ENCODE data around the gene RPL10A. TPM values are rescaled to one million over a fixed set of nuclear protein-coding genes. Genes with fewer than 3 reads are reported as not detected.

RPL10A gene
- total and polyA plus RNA-seq, 2 of the 13 experiments (the other 11 are each of a cell fraction or from before 2014, with no cell fraction given) = 1,854 to 2,726 TPM

- no peak for TF ChIP-seq ZNF326 (CRISPR knock-in tag; IDR thresholded peaks at IDR 0.05; ENCODE audit: borderline replicate concordance)
- TF ChIP-seq ZIK1 (CRISPR knock-in tag; IDR thresholded peaks at IDR 0.05; ENCODE audit: borderline replicate concordance, low read depth) = no peak
- TF ChIP-seq ZBTB14 (CRISPR knock-in tag; IDR thresholded peaks at IDR 0.05) = no peak
- no peak for TF ChIP-seq ARNT (IDR thresholded peaks at IDR 0.05)
Observed at GRCh38 chr6:35477028-35477427, 8.8 kb downstream of the RPL10A start (continued).

GRCh38 chr6:35477551-35478179 lies 9.5 kb downstream of the RPL10A start:
- FAIRE-seq (peak; percentile 60), DNase-seq (ENCODE audit: low spot score) (no peak), ATAC-seq (no peak)
- H3K9me3 ChIP-seq (ENCODE audit: low read length) = no peaks in the 10 kb centered on the region
- WGBS (ENCODE audit: low lambda C conversion rate) = 96% methylated on average over 5 of the region's 5 CpGs
- H3K27ac ChIP-seq (ENCODE audit: extremely low read length, insufficient read depth, low read length) = no peak overlapping the region
- no peak overlapping the region for H2AFZ ChIP-seq (ENCODE audit: low read length)
- H3K4me3 ChIP-seq (replicated peaks in 1 of 3; ENCODE audit: insufficient read depth in 1 of 3, low read depth in 2 of 3, low read length in 3 of 3) = no peak overlapping the region
- peaks cover 20% of the 10 kb centered on the region for H3K4me1 ChIP-seq (ENCODE audit: insufficient read depth, low read length)
- in situ Hi-C loops (cut with HindIII; ENCODE audit: extremely low pct_ligation_motif_present, low pct_unique_long_range_greater_than_20kb) (no loop called here), intact Hi-C loops (cut with micrococcal nuclease; ENCODE audit: unreplicated experiment) (no loop called here)
- H3K27me3 ChIP-seq (ENCODE audit: control insufficient read depth in 1 of 2, insufficient read depth in 2 of 2, low read length in 2 of 2) = no peaks in the 10 kb centered on the region
- CTCF ChIA-PET (ENCODE audit: low intra/inter-chr PET ratio, low total read pairs) = no interaction called here
- H4K20me1 ChIP-seq (ENCODE audit: insufficient read depth, low read length) = peaks cover 10% of the 10 kb centered on the region
- no peak overlapping the region for H3K4me2 ChIP-seq (ENCODE audit: low read depth, low read length)
- POLR2A ChIA-PET = interaction anchor here (0.7 to 9.7 kb wide), 4 partner anchors 9 to 125 kb away, joined by 3 to 88 read pairs (median 4); partner anchors contain the start of genes RPL10A and TEAD3
- no TSS peak for BruUV-seq (replicated peaks)
- no peak for TF ChIP-seq FOSL2 (CRISPR knock-in tag; IDR thresholded peaks at IDR 0.05)
- TF ChIP-seq CHD4 (IDR thresholded peaks at IDR 0.05; ENCODE audit: borderline replicate concordance, low read length) = no peak
- TF ChIP-seq FOXA1 (IDR thresholded peaks at IDR 0.05) = no peak
- TF ChIP-seq FOXA1 (CRISPR knock-in tag; IDR thresholded peaks at IDR 0.05) = peak; percentile 71
- no peak for TF ChIP-seq EEA1 (CRISPR knock-in tag; IDR thresholded peaks at IDR 0.05; ENCODE audit: borderline replicate concordance)
- 0 out of 2 replicates have a peak, but pooled peaks have one; percentile 26 for TF ChIP-seq FOXA3 (CRISPR knock-in tag; IDR thresholded peaks at IDR 0.05)
- TF ChIP-seq ZNF205 (CRISPR knock-in tag; IDR thresholded peaks at IDR 0.05) = no peak
- no peak for TF ChIP-seq SUZ12 (IDR thresholded peaks at IDR 0.05; ENCODE audit: low read depth, low read length)
- peak; percentile 81; the same call in 1 of the 2 replicates for TF ChIP-seq ZBTB33 (CRISPR knock-in tag; IDR thresholded peaks at IDR 0.05)
- 0 out of 2 replicates have a peak, but pooled peaks have one; percentile 26 for TF ChIP-seq ZNF547 (CRISPR knock-in tag; IDR thresholded peaks at IDR 0.05)
- 0 out of 2 replicates have a peak, but pooled peaks have one; percentile 3 for TF ChIP-seq ZNF263 (CRISPR knock-in tag; IDR thresholded peaks at IDR 0.05)
- TF ChIP-seq ZNF460 (CRISPR knock-in tag; IDR thresholded peaks at IDR 0.05; ENCODE audit: borderline replicate concordance) = peak; percentile 72; the same call in 1 of the 2 replicates
- no peak for TF ChIP-seq NFATC3 (CRISPR knock-in tag; IDR thresholded peaks at IDR 0.05)
- 0 out of 2 replicates have a peak, but pooled peaks have one; percentile 18 for TF ChIP-seq SAP130 (CRISPR knock-in tag; IDR thresholded peaks at IDR 0.05; ENCODE audit: low read depth)
- no peaks in the 10 kb centered on the region for H3K79me2 ChIP-seq (ENCODE audit: insufficient read depth, low read length)
- H3K9ac ChIP-seq (ENCODE audit: insufficient read depth, low read depth, low read length) = no peak overlapping the region
- H3K36me3 ChIP-seq (replicated peaks in 1 of 2; ENCODE audit: control insufficient read depth in 1 of 2, insufficient read depth in 2 of 2, low read length in 2 of 2) = peaks cover 5 to 35% of the 10 kb centered on the region in 2 experiments; a peak in 4 of 5 replicates
